SH-SY5Y (cell line): Measurements from ENCODE around the gene ARID4B.

Experiments used
- GATA2 ChIP-seq: IDR thresholded peaks from 2 replicates; pipeline ENCODE4 v1.6.1; 2011; ENCODE audit warnings: mild to moderate bottlenecking, low read depth, low read length
- GATA3 ChIP-seq: IDR thresholded peaks from 2 replicates; pipeline ENCODE4 v1.6.1; 2011; ENCODE audit warnings: low read depth, mild to moderate bottlenecking, low read length, moderate library complexity

- no peak for TF ChIP-seq GATA2
- no peak for TF ChIP-seq GATA3
Measured at GRCh38 chr1:235290740-235291502, 37.1 kb downstream of the ARID4B start.
